ENCODE measurements around the gene KRT73.

The KRT73 gene

DNA sequence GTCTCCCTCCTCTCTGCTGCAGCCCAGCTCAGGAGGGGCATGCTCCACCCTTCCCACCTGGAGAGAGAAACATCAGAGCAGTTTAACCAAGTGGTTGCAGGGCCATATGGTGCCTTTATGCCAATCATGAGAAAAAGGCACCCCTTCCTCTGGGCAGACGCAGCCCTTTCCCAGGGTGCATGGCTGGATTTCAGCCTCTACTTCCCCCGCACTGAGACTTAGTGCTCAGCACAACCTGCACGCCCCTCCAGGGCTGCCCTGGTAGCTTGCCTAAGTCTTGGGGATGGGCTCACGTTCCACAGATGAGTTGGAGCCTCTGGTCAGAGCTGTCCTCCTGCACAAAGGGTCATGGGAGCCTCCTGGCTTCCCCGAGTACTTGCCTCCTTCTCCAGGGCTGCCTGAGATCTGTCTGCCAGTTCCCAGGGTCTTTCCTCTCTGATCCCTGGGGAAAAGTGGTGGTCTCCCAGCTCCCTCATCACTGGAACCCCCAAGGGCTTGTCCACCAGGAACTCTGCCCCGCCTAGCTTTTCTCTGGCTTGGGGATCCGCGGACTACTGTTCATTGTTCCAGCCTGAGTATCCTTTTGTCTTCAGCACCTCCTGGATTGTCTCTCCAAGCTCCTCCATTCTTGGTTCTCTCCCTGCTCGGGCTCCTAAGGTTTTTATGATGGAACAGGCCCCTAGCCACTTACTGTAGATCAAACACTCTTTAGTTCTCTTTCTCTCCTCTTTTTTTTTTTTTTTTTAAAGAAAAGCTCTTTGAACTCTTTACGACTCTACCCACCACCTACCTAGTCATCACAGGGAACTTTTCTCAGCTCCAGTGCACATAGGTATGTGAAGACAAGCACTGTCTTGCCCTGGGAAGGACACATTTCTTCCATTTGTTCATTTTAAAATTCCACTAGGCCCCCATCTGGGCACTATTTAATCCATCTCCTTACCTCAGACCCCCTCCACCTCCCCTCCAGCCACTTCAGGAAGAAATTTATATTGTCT lies 38.6 kb downstream of the KRT73 start:
- TF ChIP-seq, protein P1, sequence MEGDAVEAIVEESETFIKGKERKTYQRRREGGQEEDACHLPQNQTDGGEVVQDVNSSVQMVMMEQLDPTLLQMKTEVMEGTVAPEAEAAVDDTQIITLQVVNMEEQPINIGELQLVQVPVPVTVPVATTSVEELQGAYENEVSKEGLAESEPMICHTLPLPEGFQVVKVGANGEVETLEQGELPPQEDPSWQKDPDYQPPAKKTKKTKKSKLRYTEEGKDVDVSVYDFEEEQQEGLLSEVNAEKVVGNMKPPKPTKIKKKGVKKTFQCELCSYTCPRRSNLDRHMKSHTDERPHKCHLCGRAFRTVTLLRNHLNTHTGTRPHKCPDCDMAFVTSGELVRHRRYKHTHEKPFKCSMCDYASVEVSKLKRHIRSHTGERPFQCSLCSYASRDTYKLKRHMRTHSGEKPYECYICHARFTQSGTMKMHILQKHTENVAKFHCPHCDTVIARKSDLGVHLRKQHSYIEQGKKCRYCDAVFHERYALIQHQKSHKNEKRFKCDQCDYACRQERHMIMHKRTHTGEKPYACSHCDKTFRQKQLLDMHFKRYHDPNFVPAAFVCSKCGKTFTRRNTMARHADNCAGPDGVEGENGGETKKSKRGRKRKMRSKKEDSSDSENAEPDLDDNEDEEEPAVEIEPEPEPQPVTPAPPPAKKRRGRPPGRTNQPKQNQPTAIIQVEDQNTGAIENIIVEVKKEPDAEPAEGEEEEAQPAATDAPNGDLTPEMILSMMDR (IDR thresholded peaks at IDR 0.05; ENCODE audit: low read depth, low read length, missing control alignments): no peak
- DNase-seq (ENCODE audit: low read depth): no peak
- H3K4me3 ChIP-seq (ENCODE audit: low read depth, low read length): no peak overlapping the region

DNA sequence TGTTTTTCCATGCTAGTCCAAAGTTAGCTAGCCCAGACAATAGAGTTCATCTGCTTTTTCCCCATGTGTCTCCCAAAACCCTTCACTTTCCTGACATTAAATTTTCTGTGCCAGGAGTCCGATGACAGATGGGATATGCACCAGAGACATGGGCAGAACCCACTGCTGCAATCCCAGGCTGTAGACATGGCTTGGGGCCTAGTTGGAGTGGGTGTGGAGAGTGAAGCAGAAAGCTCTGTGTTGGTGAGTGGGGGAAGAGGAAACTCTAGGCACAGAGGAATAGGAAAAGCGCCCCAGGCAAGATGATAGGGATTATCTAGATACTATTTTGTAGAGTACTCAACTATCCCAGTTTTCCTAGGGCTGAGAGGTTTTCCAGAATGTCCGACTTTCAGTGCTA lies 39.9 kb downstream of the KRT73 start:
- DNase-seq (ENCODE audit: low read depth): no peak
- no peak overlapping the region for H3K4me3 ChIP-seq (ENCODE audit: low read depth, low read length)
- TF ChIP-seq, protein P1 (IDR thresholded peaks at IDR 0.05; ENCODE audit: low read depth, low read length, missing control alignments): no peak

DNA sequence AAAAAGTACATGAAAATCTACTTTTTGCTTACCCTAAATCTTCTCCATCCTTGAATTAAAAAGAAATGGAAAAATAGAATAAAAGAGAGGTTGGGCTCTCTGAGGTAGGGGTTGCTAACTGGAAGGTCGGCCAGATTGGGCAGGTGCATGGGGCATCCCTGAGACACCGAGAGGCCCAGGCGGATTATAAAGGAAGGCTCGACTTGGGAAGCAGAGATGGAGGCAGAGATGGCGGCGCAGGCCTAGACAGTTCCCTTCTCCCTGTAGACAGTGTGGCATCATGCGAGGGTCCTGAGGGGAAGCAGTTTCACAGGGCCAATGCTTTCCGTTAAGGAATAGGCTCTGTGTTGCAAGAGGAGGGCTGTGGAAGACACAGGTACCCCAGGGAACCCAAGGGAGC lies 41.0 kb downstream of the KRT73 start:
- no peak for DNase-seq (ENCODE audit: low read depth)
- no peak overlapping the region for H3K4me3 ChIP-seq (ENCODE audit: low read depth, low read length)
- TF ChIP-seq, protein P1 (IDR thresholded peaks at IDR 0.05; ENCODE audit: low read depth, low read length, missing control alignments): no peak

DNA sequence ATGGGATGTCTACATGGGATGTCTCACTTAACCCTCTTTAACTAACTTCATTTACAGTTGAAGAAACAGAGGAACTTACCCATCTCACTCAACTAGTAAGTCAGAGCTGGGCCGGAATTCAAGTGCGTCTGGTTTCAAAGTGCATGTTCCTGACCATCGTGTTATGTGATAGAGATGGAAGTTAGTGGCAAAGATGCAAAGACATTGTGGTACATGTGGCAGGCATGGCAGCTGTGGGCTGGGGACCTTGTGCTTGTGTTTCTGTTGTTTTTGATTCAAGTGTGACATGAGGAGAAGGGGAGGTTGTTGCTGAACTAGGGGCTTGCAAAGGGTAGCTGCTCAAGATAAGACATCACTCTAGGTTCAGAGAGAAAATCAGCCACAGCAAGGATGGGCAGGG lies 42.4 kb downstream of the KRT73 start:
- no peak for DNase-seq (ENCODE audit: low read depth)
- TF ChIP-seq, protein P1 (IDR thresholded peaks at IDR 0.05; ENCODE audit: low read depth, low read length, missing control alignments): no peak
- no peak overlapping the region for H3K4me3 ChIP-seq (ENCODE audit: low read depth, low read length)

DNA sequence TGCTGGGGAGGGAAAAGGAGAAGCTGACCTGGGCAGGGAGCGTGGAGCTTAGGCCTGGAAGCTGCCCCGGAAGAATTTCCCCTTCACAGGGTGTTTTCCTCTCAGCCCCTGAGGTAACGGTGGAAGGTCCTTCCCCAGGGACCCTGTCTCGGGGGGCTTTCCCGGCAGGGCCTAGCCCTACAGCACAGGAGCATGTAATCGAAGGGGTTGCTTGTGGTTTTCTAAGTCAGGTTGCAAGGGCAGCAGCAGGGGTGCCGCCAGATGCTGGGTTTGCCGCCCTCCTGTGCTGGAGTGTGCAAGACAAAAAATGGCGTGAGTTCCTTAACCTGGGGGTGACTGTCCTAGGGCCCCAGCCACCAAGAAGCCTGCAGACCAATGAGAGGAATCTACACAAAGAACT lies 43.1 kb downstream of the KRT73 start:
- no peak overlapping the region for H3K4me3 ChIP-seq (ENCODE audit: low read depth, low read length)
- DNase-seq (ENCODE audit: low read depth): no peak
- TF ChIP-seq, protein P1 (IDR thresholded peaks at IDR 0.05; ENCODE audit: low read depth, low read length, missing control alignments): no peak

DNA sequence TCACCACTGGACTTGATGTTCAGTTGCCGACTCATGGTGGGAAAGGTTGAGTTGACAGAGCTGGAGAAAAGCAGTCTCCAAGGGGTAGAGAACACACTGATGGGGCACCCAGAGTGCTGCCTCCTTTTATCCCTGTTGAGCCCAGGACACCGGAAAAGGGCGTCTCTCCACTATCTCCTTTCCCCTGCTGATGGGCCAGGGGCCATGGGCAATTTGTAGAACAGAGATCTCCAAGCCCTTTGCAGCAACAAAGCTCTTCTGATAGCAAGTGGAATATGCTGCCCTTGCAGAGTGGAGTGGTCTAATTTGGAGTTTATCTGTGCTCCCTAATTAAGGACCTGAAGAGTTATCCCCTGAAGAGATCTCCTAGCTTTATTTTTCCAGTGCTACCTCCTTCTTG lies 44.6 kb downstream of the KRT73 start, which contains the start of gene KRT74:
Gene KRT74, minus strand, starts transcription at position 101 of the 400 bp plus-strand sequence. Its CDS starts 66 bp downstream, at position 35.
- TF ChIP-seq, protein P1 (IDR thresholded peaks at IDR 0.05; ENCODE audit: low read depth, low read length, missing control alignments): no peak
- H3K4me3 ChIP-seq (ENCODE audit: low read depth, low read length): no peak within 1 kb of the TSS
- no peak for DNase-seq (ENCODE audit: low read depth)
